Stomach smooth muscle (tissue), 2 donors: ENCODE results near the gene NXPH1.

Experiments used
- H3K27ac ChIP-seq: one replicate; pipeline ENCODE4 v1.7.0; 2013; ENCODE audit warnings: mild to moderate bottlenecking, low read length, inconsistent platforms
- H3K27me3 ChIP-seq, 2 donors: one replicate each; pipeline ENCODE4 v1.7.0; 2013; ENCODE audit warnings: low read length in 2 of 2; ENCODE audit not compliant: insufficient read depth in 2 of 2, control insufficient read depth in 1 of 2
- H3K36me3 ChIP-seq, 2 donors: one replicate each; pipeline ENCODE4 v1.7.0; 2013; ENCODE audit warnings: low read length in 2 of 2; ENCODE audit not compliant: control insufficient read depth in 2 of 2, insufficient read depth in 2 of 2
- H3K4me1 ChIP-seq: one replicate; pipeline ENCODE4 v1.7.0; 2013; ENCODE audit warnings: low read length; ENCODE audit not compliant: control insufficient read depth, insufficient read depth
- H3K4me3 ChIP-seq, 2 donors: one replicate each; pipeline ENCODE4 v1.7.0; 2013; ENCODE audit warnings: low read length in 2 of 2
- H3K9ac ChIP-seq, 2 donors: one replicate each; pipeline ENCODE4 v1.7.0; 2013; ENCODE audit warnings: low read length in 2 of 2, mild to moderate bottlenecking in 1 of 2
- H3K9me3 ChIP-seq, 2 donors: one replicate each; pipeline ENCODE4 v1.7.0; 2013; ENCODE audit warnings: low read length in 2 of 2; ENCODE audit not compliant: control insufficient read depth in 2 of 2
- donor health status: healthy.
- donor health status: Pancreatic carcinoma.

Gene NXPH1

GRCh38 chr7:8436965-8437364 lies 3.6 kb downstream of the NXPH1 start:
- H3K27ac ChIP-seq = no peak overlapping the region
- no peak overlapping the region for H3K9ac ChIP-seq
- peaks cover 67 to 80% of the 10 kb centered on the region in 2 donors for H3K27me3 ChIP-seq
- H3K4me1 ChIP-seq = peaks cover 3% of the 10 kb centered on the region
- H3K9me3 ChIP-seq = no peaks in the 10 kb centered on the region
- H3K36me3 ChIP-seq = no peaks in the 10 kb centered on the region
- no peak overlapping the region for H3K4me3 ChIP-seq

DNA sequence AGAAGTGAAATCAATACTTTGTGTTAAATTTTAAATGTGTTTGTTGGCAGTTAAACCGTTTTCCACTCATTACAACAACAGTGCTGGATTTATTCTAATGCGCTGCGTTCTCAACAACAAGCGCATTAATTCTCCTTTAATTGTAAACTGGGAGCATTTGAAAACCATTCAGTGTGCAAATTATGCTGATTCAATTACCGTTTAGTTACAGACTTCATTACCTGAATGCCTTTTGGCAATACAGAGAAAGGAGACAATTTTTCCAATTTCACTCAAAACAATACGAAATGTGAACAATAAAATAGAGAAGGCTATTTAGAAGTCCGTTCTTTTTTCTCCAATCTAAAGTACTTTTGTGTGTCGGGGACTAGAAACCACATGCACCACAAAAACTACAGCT lies 4.2 kb downstream of the NXPH1 start:
- no peak overlapping the region for H3K4me3 ChIP-seq
- peaks cover 3% of the 10 kb centered on the region for H3K4me1 ChIP-seq
- H3K27me3 ChIP-seq = peaks cover 70 to 82% of the 10 kb centered on the region in 2 donors
- no peaks in the 10 kb centered on the region for H3K36me3 ChIP-seq
- no peak overlapping the region for H3K27ac ChIP-seq
- H3K9me3 ChIP-seq = no peaks in the 10 kb centered on the region
- H3K9ac ChIP-seq = no peak overlapping the region

DNA sequence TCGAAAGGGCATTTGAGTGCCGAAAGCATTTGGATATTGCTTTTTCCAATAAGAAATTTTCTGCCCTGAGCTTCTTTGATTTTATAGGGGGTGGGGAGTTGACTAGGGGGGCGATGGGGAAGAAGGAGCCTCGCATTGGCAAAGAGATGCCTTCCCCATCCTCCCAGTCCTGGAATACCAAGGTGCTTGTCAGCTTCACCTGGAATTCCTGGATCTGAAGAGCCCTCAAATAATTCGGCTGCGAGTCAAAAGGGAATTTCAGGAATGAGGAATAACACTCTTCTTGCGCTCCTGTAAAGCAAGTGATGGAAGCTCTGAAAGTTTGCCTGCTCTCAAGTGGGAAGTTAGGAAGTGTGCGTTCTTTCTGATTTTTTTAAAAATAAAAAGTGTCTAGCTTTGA lies 7.3 kb downstream of the NXPH1 start:
- Histone ChIP-seq H3K27ac (no peak overlapping the region), H3K9me3 (no peaks in the 10 kb centered on the region), H3K36me3 (no peaks in the 10 kb centered on the region), H3K4me3 (no peak overlapping the region), H3K9ac (no peak overlapping the region), H3K4me1 (peaks cover 9% of the 10 kb centered on the region), H3K27me3 (peaks cover 60 to 74% of the 10 kb centered on the region in 2 donors)

DNA sequence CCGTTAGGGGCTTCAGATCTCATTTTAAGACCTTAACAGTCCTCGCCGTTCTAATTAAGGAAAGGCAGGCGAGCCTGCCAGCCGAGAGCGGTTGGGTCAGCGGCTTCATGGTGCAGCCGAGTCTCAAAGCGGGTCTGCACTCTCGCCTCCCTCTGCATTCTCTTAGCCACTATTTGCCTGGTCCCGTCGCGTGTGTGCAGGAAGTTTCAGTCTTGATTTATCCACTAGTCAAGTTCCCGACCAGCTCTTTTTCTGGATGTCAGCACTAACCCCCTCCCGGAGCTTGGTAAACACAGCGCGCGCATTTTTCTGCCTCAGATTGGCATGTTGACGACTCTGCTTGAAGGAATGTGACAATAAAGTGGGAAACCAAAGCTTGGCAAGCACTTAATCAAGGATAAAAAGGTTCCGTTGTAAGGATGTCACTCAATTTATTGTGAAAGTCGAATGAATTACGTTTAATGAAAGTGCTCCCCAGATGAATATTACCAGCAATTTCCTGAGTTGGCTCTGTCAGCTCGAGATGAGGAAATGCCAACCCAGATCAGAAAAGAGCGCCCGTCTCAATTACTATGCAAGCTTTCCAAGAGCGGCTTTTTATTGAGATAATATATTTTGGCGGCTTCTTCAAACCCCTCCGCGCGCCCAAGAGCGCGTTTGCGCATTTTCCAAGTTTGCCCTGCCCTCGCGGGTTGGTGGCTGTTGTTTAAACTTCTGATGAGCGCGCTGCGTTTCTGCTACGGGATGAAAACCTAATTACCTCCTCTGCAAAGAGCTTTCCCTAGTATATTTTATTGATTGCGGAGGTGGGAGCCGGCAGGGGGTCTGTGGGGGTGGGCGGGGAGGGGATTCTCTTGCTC lies 7.9 kb downstream of the NXPH1 start:
- H3K9ac ChIP-seq = no peak overlapping the region
- H3K4me3 ChIP-seq = no peak overlapping the region
- H3K27ac ChIP-seq = no peak overlapping the region
- peaks cover 9% of the 10 kb centered on the region for H3K4me1 ChIP-seq
- no peaks in the 10 kb centered on the region for H3K36me3 ChIP-seq
- no peaks in the 10 kb centered on the region for H3K9me3 ChIP-seq
- H3K27me3 ChIP-seq = peaks cover 53 to 67% of the 10 kb centered on the region in 2 donors

- no peaks in the 10 kb centered on the region for H3K9me3 ChIP-seq
- peaks cover 6% of the 10 kb centered on the region for H3K4me1 ChIP-seq
- H3K9ac ChIP-seq = no peak overlapping the region
- no peak overlapping the region for H3K27ac ChIP-seq
- H3K36me3 ChIP-seq = no peaks in the 10 kb centered on the region
- H3K4me3 ChIP-seq = peak overlapping the region in 1 of 2 donors; percentile 44
- H3K27me3 ChIP-seq = peaks cover 45 to 59% of the 10 kb centered on the region in 2 donors
Measured at GRCh38 chr7:8442051-8442813, 8.8 kb downstream of the NXPH1 start.

- Histone ChIP-seq H3K4me1 (peaks cover 6% of the 10 kb centered on the region), H3K27ac (no peak overlapping the region), H3K9ac (no peak overlapping the region), H3K4me3 (peak overlapping the region; percentile 40 to 44), H3K27me3 (peaks cover 43 to 54% of the 10 kb centered on the region in 2 donors), H3K9me3 (no peaks in the 10 kb centered on the region), H3K36me3 (no peaks in the 10 kb centered on the region)
Measured at GRCh38 chr7:8442814-8443304, 9.4 kb downstream of the NXPH1 start.

DNA sequence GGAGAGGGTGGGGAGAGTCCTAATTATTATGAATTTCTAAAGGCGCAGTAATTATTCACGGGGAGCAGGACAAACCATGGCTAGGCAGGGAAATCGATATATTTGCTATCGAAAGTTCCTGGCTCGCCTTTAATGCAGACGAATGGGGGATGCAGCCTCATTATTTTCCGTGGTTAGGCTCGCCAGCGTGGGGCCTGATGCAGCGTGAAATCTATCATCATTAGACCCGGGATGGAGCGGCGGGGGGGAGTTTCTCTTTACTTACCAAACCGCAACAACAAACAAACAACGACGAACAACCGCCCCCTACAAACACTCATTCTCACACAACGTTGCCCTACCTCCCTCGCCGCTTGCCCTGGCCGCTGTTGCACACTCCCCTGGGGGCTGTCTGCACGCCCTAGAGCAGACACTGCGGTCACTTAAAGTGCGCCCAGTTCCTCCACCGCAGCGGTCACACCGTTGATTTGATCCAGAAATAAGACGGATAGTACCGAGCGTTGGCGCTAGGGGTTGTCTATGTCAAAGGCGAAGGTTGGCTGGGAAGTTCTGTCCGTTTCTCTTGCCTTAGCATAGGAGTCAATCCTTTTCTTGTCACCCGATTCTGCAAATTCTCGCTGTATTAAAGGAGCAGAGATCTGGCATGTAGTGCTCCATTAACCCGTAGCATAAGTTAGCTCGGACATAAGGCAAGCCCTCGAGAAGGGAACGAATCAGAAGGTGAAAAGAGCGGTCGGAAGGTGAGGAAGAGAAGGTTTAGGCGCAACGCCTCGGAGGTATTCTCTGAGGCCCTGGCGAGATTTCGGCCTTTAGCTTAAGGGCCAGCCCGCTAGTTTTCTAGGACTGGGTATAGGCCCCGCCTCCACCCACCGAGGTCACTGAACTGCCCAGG lies 10.4 kb downstream of the NXPH1 start:
- Histone ChIP-seq H3K9ac (no peak overlapping the region), H3K36me3 (no peaks in the 10 kb centered on the region), H3K27ac (no peak overlapping the region), H3K27me3 (peaks cover 40 to 45% of the 10 kb centered on the region in 2 donors), H3K4me3 (no peak overlapping the region), H3K4me1 (peaks cover 6% of the 10 kb centered on the region), H3K9me3 (no peaks in the 10 kb centered on the region)

DNA sequence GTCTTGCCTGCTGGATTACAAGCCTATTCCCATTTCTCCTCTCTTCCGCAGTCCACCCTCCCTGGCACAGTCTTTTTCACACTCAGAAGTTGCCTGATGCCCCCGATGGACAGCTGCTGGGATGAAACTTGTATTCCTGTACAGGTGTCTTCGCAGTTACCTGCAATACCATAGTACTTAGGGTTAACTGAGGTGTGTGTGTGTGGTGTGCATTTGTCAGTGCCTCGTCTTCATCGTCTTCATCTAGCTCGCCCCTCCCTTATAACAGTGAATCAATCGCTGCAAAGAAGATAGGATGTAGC lies 11.0 kb downstream of the NXPH1 start:
- Histone ChIP-seq H3K4me1 (peaks cover 6% of the 10 kb centered on the region), H3K36me3 (no peaks in the 10 kb centered on the region), H3K9ac (no peak overlapping the region), H3K4me3 (no peak overlapping the region), H3K9me3 (no peaks in the 10 kb centered on the region), H3K27ac (no peak overlapping the region), H3K27me3 (peaks cover 37 to 45% of the 10 kb centered on the region in 2 donors)

DNA sequence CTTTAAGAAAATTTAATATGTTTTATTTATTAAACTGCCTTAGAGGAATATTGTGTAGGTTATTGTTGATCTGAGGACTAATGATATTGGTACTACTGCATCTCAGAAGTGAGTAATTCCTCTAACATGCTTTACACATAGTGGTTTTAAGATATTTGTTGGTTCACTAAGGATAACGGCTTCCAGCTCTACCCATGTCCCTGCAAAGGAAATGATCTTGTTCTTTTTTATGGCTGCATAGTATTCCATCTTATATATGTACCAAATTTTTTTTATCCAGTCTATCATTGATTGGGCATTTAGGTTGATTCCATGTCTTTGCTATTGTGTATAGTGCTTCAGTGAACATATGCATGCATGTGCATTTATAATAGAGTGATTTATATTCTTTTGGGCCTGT lies 20.1 kb downstream of the NXPH1 start:
- H3K27me3 ChIP-seq = no peaks in the 10 kb centered on the region
- H3K36me3 ChIP-seq = no peaks in the 10 kb centered on the region
- no peaks in the 10 kb centered on the region for H3K9me3 ChIP-seq
- no peak overlapping the region for H3K9ac ChIP-seq
- H3K4me3 ChIP-seq = no peak overlapping the region
- no peaks in the 10 kb centered on the region for H3K4me1 ChIP-seq
- no peak overlapping the region for H3K27ac ChIP-seq

DNA sequence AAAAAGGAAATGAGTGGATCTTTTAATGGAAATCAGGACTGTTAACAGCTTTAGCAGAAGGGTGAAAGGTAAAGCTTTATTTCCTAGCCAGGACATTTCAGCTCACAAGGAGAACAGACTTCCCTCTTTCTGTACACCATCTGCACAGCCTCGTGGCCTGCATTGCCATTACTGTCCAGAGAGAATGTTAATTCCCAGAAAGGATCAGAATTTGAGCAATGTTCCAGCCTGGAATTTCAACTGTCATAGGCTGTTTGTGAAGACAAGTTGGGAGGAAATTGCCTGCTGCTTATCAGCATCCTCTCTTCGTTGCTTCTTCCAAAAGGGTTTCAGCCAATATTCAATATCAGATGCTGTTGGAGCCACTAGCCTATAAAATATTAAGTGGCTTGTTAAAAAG lies 22.0 kb downstream of the NXPH1 start:
- Histone ChIP-seq H3K9me3 (no peaks in the 10 kb centered on the region), H3K9ac (no peak overlapping the region), H3K4me1 (no peaks in the 10 kb centered on the region), H3K27me3 (no peaks in the 10 kb centered on the region), H3K36me3 (no peaks in the 10 kb centered on the region), H3K4me3 (no peak overlapping the region), H3K27ac (no peak overlapping the region)
